Measurements from ENCODE around the gene SLC27A5.

GRCh38 chr19:58555369-58555885 lies 43.6 kb upstream of the SLC27A5 start:
- TF ChIP-seq, protein P1, sequence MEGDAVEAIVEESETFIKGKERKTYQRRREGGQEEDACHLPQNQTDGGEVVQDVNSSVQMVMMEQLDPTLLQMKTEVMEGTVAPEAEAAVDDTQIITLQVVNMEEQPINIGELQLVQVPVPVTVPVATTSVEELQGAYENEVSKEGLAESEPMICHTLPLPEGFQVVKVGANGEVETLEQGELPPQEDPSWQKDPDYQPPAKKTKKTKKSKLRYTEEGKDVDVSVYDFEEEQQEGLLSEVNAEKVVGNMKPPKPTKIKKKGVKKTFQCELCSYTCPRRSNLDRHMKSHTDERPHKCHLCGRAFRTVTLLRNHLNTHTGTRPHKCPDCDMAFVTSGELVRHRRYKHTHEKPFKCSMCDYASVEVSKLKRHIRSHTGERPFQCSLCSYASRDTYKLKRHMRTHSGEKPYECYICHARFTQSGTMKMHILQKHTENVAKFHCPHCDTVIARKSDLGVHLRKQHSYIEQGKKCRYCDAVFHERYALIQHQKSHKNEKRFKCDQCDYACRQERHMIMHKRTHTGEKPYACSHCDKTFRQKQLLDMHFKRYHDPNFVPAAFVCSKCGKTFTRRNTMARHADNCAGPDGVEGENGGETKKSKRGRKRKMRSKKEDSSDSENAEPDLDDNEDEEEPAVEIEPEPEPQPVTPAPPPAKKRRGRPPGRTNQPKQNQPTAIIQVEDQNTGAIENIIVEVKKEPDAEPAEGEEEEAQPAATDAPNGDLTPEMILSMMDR (IDR thresholded peaks at IDR 0.05), result no peak
- no peak for TF ChIP-seq POLR2A (IDR thresholded peaks at IDR 0.05)
